GM21360 (cell line): ENCODE results near the gene EFCAB9.
A peak's percentile ranks its signal among the peaks of the same experiment; 100 is the strongest.

Source experiments
- ATAC-seq: cut with Tn5 transposase; IDR thresholded peaks from one replicate; pipeline ENCODE4 v1.9.1; 2021; ENCODE audit warnings: mild to moderate bottlenecking, moderate library complexity; ENCODE audit not compliant: unreplicated experiment

Gene EFCAB9

GRCh38 chr5:172165465-172165864, 28.5 kb upstream of the EFCAB9 start:
- peak; percentile 71 for ATAC-seq

GRCh38 chr5:172166030-172166826, 27.7 kb upstream of the EFCAB9 start:
- ATAC-seq: no peak

- no peak for ATAC-seq
Measured at GRCh38 chr5:172167895-172168294, 26.1 kb upstream of the EFCAB9 start.

GRCh38 chr5:172168311-172168710, 25.7 kb upstream of the EFCAB9 start:
- ATAC-seq: no peak

GRCh38 chr5:172169216-172169615, 24.8 kb upstream of the EFCAB9 start:
- ATAC-seq: no peak

GRCh38 chr5:172170251-172170701, 23.7 kb upstream of the EFCAB9 start:
- ATAC-seq: no peak

GRCh38 chr5:172171118-172171517, 22.9 kb upstream of the EFCAB9 start:
- no peak for ATAC-seq

- no peak for ATAC-seq
Measured at GRCh38 chr5:172172912-172173563, 20.9 kb upstream of the EFCAB9 start.

GRCh38 chr5:172173564-172174153, 20.3 kb upstream of the EFCAB9 start:
- ATAC-seq: no peak

- ATAC-seq: peak; percentile 47
Measured at GRCh38 chr5:172175263-172175719, 18.7 kb upstream of the EFCAB9 start.

- ATAC-seq: no peak
Measured at GRCh38 chr5:172177176-172177575, 16.8 kb upstream of the EFCAB9 start.

- no peak for ATAC-seq
Measured at GRCh38 chr5:172178301-172178987, 15.5 kb upstream of the EFCAB9 start.

- peak; percentile 30 for ATAC-seq
Measured at GRCh38 chr5:172178991-172179989, 14.7 kb upstream of the EFCAB9 start.

GRCh38 chr5:172180936-172181335, 13.0 kb upstream of the EFCAB9 start:
- ATAC-seq: no peak

GRCh38 chr5:172182291-172182690, 11.7 kb upstream of the EFCAB9 start:
- no peak for ATAC-seq

- ATAC-seq: no peak
Measured at GRCh38 chr5:172183881-172184280, 10.1 kb upstream of the EFCAB9 start.

GRCh38 chr5:172185096-172185461, 8.9 kb upstream of the EFCAB9 start:
- ATAC-seq: no peak

GRCh38 chr5:172186114-172186695, 7.8 kb upstream of the EFCAB9 start:
- ATAC-seq: no peak

- peak; percentile 25 for ATAC-seq
Measured at GRCh38 chr5:172187118-172188032, 6.6 kb upstream of the EFCAB9 start.
